ENCODE results near the gene SSTR1.

- TF ChIP-seq POLR2A (IDR thresholded peaks at IDR 0.05) (no peak), CTCF (IDR thresholded peaks at IDR 0.05) (no peak)
Observed at GRCh38 chr14:38204719-38205115, 3.0 kb upstream of the SSTR1 start.
